ENCODE results near the gene OAS3.

The OAS3 gene

GRCh38 chr12:112961074-112961473 lies 22.8 kb downstream of the OAS3 start:
- FAIRE-seq = no peak

- no peak for FAIRE-seq
Measured at GRCh38 chr12:112961536-112961935, 23.3 kb downstream of the OAS3 start.

- FAIRE-seq = no peak
Measured at GRCh38 chr12:112962561-112962960, 24.3 kb downstream of the OAS3 start.

GRCh38 chr12:112963227-112963861 lies 25.1 kb downstream of the OAS3 start:
- no peak for FAIRE-seq

GRCh38 chr12:112964067-112964670 lies 25.9 kb downstream of the OAS3 start:
- no peak for FAIRE-seq

GRCh38 chr12:112964915-112965314 lies 26.6 kb downstream of the OAS3 start:
- no peak for FAIRE-seq

- FAIRE-seq = no peak
Measured at GRCh38 chr12:112965643-112966042, 27.4 kb downstream of the OAS3 start.

- FAIRE-seq = no peak
Measured at GRCh38 chr12:112967306-112967705, 29.0 kb downstream of the OAS3 start.

GRCh38 chr12:112967858-112968257 lies 29.6 kb downstream of the OAS3 start:
- FAIRE-seq = no peak

GRCh38 chr12:112969547-112970306 lies 31.5 kb downstream of the OAS3 start:
- no peak for FAIRE-seq

- no peak for FAIRE-seq
Measured at GRCh38 chr12:112970391-112970790, 32.1 kb downstream of the OAS3 start.

- no peak for FAIRE-seq
Measured at GRCh38 chr12:112971248-112971647, 33.0 kb downstream of the OAS3 start.

- FAIRE-seq = no peak
Measured at GRCh38 chr12:112973011-112973735, 34.9 kb downstream of the OAS3 start.

- FAIRE-seq = no peak
Measured at GRCh38 chr12:112973818-112974231, 35.6 kb downstream of the OAS3 start.

GRCh38 chr12:112974904-112975303 lies 36.6 kb downstream of the OAS3 start:
- no peak for FAIRE-seq

- FAIRE-seq = no peak
Measured at GRCh38 chr12:112977139-112977538, 38.9 kb downstream of the OAS3 start.

GRCh38 chr12:112977641-112978040 lies 39.4 kb downstream of the OAS3 start:
- no peak for FAIRE-seq

- no peak for FAIRE-seq
Measured at GRCh38 chr12:112978163-112979040, 40.1 kb downstream of the OAS3 start, which contains the start of gene OAS2. Gene OAS2 (plus strand): TSS chr12:112978519. CDS start chr12:112978609, 90 bp downstream.

GRCh38 chr12:112979041-112979680 lies 40.9 kb downstream of the OAS3 start:
- FAIRE-seq = no peak

- no peak for FAIRE-seq
Measured at GRCh38 chr12:112980491-112981158, 42.4 kb downstream of the OAS3 start.

- FAIRE-seq = no peak
Measured at GRCh38 chr12:112985642-112986290, 47.5 kb downstream of the OAS3 start.

Data from G401.6 (cell line).